Islet of Langerhans (tissue), 1 donor: ENCODE data around the gene TEX51.

ENCODE experiments used
- FAIRE-seq: peaks from one replicate; lab custom pipeline; 2011; peaks lifted over from hg19 to GRCh38; lab: Jason Lieb, UNC

TEX51 gene

GRCh38 chr2:126893606-126894005 lies 5.1 kb upstream of the TEX51 start:
- FAIRE-seq, result no peak

- FAIRE-seq, result no peak
Measured at GRCh38 chr2:126894082-126894481, 4.6 kb upstream of the TEX51 start.

GRCh38 chr2:126894585-126895182 lies 4.0 kb upstream of the TEX51 start:
- FAIRE-seq, result no peak

GRCh38 chr2:126895336-126895735 lies 3.4 kb upstream of the TEX51 start:
- no peak for FAIRE-seq

GRCh38 chr2:126896471-126896870 lies 2.2 kb upstream of the TEX51 start:
- FAIRE-seq, result no peak

- FAIRE-seq, result no peak
Measured at GRCh38 chr2:126899616-126900185, 1.0 kb downstream of the TEX51 start.

GRCh38 chr2:126900646-126901319 lies 2.1 kb downstream of the TEX51 start:
- FAIRE-seq, result no peak

- no peak for FAIRE-seq
Measured at GRCh38 chr2:126901459-126901858, 2.8 kb downstream of the TEX51 start.

- FAIRE-seq, result no peak
Measured at GRCh38 chr2:126902152-126902835, 3.6 kb downstream of the TEX51 start.

GRCh38 chr2:126902859-126903258 lies 4.2 kb downstream of the TEX51 start:
- FAIRE-seq, result no peak

- no peak for FAIRE-seq
Measured at GRCh38 chr2:126905991-126906390, 7.3 kb downstream of the TEX51 start.

- no peak for FAIRE-seq
Measured at GRCh38 chr2:126906781-126907180, 8.1 kb downstream of the TEX51 start.

- FAIRE-seq, result no peak
Measured at GRCh38 chr2:126907671-126908070, 9.0 kb downstream of the TEX51 start.

GRCh38 chr2:126908721-126909177 lies 10.1 kb downstream of the TEX51 start:
- no peak for FAIRE-seq

- FAIRE-seq, result no peak
Measured at GRCh38 chr2:126909366-126909765, 10.7 kb downstream of the TEX51 start.

- no peak for FAIRE-seq
Measured at GRCh38 chr2:126909781-126910180, 11.1 kb downstream of the TEX51 start.

GRCh38 chr2:126910637-126911036 lies 11.9 kb downstream of the TEX51 start:
- FAIRE-seq, result no peak

GRCh38 chr2:126911111-126911796 lies 12.6 kb downstream of the TEX51 start:
- no peak for FAIRE-seq

- FAIRE-seq, result no peak
Measured at GRCh38 chr2:126912201-126912600, 13.5 kb downstream of the TEX51 start.

- FAIRE-seq, result no peak
Measured at GRCh38 chr2:126913329-126913728, 14.6 kb downstream of the TEX51 start.

- FAIRE-seq, result no peak
Measured at GRCh38 chr2:126913881-126914615, 15.4 kb downstream of the TEX51 start.
